ENCODE data around the gene RBM45. TPM values are rescaled to one million over a fixed set of nuclear protein-coding genes. Genes with fewer than 3 reads are reported as not detected.

RBM45 gene
- polyA plus RNA-seq, 3 donors, result 18.5 to 25.6 (median 23.1) TPM

DNA sequence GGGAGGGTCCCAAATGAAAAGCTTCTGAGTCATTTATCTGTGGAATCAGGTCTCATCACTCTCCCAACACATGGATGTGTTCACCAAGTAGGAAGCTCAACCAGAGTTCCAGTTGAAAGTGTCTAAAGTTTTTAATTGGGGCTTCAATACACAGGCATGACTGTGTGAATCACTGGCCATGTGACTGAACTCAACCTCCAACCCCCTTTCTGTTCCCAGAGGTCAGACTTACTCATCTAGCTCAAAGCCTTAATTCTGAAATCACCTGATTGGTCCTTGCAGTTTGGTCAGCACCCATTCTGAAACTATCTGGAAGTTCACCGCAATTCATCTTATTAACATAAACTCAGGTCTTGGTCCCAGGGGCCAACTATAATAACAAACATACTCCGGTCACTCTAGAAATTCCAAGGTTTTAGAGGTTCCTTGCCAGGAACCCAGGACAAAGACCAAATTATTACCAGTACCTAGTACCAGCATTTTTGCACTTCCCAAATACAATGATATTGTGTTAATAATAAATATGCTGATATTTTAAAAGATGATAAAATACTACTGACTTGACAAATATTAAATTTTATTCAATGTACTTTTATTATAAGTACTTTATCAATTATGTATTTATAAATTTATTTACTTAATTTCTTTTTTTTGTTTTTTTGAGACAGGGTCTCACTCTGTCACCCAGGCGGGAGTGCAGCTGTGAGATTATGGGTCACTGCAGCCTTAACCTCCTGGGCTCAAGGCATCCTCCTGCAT, 10.7 kb upstream of the RBM45 start:
- DNase-seq, result no peak

DNA sequence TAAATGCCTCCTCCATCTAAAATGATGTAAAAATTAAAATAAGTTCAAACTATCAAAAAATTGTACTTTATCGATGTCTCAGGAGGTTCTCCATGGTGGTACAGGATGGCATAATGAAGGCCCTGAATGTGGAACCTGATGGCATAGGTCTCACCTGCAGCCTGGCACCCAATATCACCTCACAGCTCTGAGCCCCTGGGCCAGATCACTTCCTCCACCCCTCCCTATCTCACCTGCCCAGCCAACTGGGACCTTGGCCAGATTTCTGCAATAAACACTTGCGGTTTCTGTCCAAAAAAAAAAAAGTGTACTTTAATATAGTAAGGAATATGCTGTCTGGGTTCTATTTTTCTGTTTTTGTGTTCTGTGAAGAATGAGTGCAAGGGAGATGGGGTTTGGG, 6.7 kb upstream of the RBM45 start:
- DNase-seq, result no peak

DNA sequence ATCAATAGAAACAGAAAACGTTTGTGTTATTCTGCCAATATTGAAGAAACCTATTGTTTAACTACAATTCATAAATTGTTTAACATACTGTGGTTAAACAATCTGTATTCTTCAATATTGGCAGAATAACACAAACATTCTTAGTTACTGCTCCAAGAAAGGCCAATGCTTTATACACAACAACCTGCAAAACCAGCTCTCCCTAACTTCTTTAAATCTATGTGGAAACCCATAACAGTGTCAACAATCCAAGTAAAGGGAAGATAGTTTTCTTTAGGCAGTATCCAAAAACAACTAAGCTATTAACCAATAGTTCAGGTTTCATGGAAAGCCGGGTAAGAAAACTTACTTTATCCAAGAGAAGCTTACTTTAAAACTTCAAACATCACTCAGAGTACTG, 6.2 kb upstream of the RBM45 start:
- DNase-seq, result no peak

DNA sequence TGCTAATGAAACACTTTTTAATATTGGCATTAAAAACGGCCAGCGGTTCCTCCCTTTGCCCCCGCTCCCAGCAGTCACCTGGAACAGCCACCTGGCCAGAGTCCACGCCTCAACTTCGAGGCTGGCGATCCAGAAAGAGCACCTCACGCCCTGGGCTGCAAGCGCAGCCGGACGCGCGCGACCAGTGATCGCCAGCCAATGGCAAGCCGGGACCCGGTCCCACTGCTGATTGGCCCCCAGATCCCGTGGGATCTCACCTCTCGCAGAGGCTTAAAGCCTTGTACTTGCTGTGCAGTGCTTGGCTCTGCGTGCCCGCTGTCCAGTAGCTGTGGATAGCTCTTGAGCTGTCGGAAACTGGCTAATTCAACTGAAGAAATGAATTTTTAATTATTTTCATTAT, 4.1 kb upstream of the RBM45 start:
- DNase-seq, result no peak

DNA sequence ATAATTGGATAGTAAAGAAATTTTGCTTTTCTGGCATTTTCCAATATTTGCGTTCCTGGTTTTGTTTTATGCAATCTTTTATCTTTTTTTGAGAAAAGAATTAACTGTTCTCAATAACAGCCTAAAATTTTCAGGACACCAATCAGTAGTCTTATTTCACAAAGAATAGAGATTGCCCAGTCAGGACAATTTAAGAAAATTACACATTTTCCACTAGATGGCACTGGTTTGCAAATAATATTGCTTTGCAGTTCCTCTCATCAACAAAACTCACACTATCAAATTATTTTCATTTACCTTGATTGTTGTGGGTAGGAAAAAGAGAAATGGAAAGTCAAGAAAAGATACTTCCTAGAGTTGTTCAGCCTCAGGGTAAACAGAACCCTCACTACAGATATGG, 2.4 kb upstream of the RBM45 start:
- DNase-seq, result peak; percentile 37

DNA sequence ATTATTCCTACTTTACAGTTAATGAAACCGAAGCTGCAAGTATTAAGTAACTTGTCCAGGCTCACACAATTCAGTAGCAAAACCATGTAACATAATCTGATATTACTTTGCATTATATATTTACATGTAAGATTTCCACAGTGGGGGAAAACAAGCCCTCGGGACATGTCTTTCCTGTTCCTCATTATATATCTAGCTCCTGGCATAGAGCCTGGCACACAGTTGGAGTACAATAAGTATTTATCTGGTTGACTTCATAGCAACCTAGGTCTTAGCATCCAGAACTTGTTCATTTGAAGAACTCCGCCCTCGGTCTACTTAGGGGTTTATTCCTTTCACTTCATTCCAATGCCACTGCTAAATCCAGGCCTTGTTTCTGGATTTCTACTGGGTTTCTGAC, 1.6 kb upstream of the RBM45 start:
- DNase-seq, result no peak

DNA sequence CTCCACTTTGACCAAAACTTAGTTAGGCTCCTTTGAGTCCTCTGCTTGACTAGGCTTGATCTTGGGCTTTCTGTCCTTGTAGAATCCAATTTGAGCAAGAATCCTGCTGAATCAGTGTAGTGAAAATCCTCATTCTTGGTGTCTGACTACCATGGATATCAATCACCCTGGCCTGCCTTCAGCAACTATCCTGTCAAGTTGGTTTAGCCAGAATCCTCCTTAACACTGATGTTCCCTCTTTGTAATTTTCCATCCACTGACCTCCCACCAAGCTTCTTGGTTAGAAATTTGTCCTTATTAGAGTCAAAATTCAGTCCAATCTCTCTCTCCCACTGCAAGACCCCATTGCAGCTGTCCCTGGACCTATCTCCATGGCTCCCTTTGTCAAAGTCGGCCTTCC, 494 bp upstream of the RBM45 start:
- DNase-seq, result no peak

DNA sequence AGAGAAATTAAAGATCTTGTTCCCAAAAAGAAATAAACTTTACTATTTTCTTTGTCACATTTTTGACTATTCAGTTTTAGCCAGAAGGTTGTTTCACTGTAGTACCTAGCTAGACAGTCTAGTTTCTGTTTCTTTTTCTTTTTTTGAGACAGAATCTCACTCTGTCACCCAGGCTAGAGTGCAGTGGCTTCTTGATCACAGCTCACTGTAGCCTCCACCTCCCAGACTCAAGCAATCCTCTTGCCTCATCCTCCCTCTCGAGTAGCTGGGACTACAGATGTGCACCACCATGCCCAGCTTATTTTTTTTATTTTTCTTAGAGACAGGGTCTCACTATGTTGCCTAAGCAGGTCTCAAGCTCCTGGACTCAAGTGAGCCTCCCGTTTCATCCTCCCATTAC, 2.2 kb downstream of the RBM45 start:
- DNase-seq, result no peak

DNA sequence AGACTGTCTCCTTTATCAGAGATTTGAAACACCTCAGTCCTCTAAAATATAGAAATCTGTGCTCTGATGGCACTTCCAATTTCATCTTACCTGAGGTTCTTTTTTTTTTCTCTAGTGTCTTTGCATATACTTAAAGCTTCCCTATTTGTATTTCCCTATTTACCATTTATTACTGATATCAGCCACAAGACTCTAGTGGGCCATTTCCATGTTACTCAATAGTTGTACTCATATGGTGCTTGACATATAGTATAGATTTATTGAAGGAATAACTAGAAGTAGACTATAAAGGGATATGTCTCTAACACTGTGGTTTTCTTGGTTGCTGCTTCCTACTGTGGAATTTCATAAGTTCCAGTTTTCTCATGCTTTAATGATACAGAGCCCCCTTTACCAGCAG, 3.0 kb downstream of the RBM45 start:
- DNase-seq, result no peak

DNA sequence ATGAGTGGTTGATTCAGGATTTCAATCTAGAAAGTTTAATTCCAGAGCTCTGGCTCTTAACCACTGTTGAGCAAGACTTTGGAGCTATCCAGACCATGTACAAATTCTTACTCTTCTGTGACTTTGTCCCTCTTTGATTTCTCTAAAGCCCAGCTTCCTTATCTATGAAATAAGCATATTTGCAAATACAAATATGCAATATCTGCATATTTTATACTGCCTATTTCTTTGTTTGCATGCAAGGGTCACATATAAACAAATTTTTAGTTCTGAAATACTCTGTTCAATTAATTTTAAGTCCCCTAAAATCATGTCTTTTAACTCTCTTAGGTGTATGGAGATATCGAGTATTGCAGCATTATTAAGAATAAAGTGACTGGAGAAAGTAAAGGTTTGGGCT, 5.5 kb downstream of the RBM45 start:
- no peak for DNase-seq

DNA sequence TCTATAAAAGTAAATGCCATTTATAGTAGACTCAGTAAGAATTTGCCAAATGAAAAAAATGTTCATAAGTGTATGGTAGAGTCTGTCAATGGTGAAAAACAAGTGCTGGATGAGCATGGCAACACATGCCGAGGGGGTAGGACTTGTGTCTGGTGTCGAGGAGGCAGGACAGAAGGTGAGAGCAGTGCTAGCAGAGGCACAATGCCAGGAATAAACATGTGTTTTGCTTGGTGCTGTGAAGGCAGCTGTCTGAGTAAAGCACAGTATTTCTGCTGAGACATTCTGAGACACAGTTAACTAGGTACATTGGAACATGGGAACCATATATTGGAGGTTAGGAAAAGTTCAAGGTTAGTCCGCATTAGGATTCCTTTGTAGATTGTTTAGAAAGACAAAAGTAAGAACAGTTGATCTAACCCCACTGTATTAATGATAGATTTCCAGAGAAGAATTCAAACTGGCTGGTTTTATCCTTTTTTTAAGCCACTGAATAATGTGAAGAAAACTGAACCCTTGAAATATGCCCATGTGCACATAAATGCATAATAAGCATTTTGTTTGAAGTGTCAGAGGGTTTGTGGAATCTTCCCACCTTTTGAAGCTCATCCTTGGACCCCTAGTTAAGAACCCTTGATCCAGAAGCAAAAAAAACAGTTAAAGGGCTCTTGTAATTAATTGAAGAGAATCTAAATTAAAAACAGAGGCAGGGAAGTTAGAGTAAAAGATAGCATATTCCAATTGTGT, 7.1 kb downstream of the RBM45 start:
- DNase-seq, result no peak

DNA sequence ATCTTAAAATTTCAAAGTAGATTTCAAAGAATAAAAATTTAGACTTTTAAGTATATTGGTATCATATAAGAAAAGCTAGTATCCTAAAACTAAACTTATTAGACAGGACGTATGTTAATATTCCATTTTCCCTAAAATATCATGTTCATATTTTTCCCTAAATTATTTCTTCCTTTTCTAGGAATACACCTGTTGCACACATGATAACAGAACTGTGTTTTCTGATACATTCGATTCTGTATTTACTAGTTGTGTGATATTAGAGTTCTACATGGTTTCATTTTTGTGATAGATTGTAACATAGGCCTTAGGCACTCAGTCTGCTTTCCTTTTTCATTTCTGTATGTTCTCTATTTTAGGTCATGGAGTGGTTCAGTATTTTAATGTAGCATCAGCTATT, 10.9 kb downstream of the RBM45 start:
- no peak for DNase-seq

DNA sequence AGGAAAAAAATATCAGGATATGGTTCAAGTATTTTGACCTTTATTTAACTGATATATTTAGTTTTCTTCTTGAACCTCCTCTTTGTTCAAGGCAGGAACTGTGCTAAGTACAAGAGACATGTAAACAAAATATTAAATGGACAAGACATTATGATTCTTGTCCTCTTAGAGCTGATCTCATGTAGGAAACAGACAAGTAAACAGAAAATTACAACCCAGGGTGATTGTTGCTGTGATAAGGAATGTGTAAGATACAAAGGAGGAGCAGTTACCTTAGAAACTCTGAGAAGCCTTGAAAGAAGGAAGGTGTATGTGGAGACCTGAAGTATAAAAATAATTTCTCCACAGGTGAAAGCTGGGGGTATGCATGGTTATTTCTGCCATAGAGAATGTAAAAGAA, 12.9 kb downstream of the RBM45 start:
- DNase-seq, result no peak

DNA sequence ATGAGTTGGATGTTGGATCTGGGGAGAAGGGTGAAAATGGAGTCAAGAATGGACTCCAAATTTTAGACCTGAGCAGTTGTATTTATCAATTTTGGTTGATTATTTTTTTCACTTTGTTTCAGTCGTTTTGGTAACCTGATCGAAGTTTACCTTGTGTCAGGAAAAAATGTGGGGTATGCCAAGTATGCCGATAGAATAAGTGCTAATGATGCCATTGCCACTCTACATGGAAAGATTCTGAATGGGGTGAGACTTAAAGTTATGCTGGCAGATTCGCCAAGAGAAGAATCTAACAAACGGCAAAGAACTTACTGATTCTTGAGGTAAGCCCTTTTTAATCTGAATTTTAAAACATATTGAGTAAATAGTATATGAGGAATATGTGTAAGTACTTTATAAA, 13.6 kb downstream of the RBM45 start:
- no peak for DNase-seq

DNA sequence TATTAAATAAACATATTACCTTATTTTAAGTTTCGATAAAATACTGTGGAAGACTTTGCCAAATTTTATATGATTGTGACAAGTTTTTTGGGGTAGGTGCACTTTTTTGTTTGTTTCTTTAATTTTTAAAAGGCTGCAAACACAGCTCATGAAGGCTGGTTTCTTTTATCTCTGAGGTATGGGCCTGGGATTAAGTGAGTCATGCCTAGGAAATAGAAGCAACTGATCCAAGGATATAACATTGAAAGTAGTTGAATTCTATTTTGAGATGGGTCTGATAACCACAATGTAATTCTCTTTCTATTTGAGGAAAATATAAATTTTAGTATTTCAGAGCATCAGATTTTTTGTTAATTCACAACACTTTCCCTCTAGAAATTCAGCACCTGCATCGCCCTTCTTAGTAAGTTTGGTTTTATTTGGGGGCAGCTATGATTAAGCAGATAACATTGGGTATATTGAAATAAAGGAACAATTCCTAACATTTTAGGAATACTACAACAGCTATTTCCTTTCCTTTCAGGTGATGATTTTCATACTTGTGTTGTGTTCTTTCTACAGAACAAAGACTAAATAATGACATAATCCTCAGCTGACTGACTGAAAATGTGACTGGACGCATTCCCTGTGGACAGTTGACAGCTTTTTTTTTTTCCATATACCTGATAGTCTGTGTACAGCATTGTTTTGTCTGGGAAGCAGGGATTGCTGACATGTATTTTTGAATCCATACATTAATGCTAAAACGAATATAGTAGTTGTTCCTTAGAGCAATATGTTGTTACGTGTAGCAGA, 16.8 kb downstream of the RBM45 start:
- no peak for DNase-seq

DNA sequence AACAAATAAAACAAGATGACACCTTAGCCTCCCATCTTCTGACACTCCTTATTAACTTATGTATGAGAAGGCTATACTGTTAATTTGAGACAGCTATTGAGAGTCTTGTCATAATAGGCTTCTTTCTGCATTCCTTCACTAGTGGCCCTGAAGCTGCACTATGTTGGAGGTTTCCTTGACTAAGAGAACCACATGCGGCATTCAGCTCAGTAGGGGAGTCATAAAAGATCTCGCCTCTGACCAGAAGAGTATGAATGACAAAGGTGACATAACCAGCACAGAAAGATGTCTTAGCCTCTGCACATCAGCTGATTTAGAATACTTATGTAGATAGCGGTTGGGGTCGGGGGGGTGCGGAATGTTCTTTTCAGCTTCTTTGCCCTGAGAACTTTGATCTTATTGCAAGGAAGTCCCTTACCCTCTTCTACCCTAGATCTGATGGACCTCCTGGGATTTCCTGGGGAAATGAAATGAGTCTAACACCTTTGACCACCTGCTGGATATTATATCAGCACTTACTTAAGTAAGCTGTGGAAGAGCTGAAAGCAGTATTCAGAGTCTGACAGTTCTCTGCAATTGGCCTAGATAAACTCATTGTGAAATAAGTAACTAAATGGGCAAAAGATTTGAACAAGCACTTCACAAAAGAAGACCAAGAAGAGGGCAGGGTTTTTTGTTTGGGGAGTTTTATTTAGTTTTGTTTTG, 24.2 kb downstream of the RBM45 start:
- no peak for DNase-seq

DNA sequence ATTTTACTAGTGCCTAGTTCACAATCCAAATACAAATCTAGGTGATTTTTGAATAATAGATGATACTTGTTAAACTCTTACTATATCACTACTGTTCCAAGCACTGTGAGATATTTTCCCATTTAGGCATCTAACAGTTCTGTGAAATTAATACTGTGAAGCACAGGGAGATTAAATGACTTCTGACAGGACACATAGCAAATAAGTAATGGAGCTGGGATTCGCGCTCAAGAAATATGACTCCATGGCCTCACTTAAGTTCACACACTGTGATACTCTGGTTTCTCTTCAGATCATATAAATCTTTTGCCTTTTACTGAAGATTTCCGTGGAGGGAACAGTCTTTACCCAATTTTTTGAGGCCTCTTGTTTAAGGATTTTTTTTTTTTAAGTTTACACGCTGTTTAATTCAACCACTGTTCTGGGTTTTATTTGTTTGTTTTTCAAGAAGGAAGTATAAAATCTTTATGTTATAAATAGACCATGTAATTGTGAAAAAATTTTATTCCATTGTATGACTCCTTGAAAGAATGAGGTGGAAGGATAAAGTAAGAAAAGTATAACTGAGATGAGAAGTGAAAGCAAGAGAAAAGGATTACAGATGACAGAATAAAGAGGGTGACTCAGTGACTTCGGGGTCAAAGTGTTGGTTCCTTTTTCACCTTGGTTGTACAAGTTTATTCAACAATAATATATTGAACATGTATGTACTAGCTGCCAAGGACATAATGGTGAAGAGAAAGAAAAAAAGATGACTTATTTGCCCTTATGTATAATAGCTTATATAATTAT, 30.2 kb downstream of the RBM45 start:
- peak; percentile 62 for DNase-seq

DNA sequence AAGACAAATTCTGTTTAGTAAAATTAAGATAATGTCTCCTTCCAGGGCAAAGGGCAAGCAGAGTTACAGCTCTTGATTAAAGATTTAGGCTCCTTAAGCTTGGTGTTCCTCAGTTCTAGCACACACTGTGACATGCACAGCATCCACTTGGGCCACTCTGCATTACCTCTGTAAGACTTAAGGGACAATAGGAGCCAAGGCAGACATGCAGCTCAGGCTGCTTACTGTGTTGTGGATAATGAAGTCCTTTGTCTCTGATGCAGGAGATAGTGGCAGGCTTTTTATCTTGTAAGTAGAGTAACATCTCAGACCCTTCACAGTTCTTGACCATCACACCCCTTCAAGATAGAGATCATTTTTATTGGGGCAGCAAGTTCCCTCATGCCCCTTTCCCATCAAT, 31.2 kb downstream of the RBM45 start:
- DNase-seq, result no peak

DNA sequence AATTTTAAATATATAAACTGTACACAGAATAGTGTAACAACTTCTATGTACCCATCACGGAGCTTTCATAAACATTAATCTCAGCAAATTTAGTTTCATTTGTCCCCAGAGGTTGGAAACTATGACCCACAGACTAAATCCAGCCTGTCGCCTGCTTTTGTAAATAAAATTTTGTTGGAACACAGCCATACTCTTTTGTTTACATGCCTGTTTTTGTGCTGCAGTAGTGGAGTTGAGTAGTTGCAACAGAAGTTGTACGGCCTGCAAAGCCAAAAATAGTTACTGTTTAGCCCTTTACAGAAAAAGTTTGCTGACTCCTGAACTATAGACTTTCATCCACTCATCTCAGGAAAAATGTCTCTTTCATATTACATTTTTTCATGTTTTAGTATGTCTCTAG, 39.8 kb downstream of the RBM45 start:
- peak; percentile 12 for DNase-seq

DNA sequence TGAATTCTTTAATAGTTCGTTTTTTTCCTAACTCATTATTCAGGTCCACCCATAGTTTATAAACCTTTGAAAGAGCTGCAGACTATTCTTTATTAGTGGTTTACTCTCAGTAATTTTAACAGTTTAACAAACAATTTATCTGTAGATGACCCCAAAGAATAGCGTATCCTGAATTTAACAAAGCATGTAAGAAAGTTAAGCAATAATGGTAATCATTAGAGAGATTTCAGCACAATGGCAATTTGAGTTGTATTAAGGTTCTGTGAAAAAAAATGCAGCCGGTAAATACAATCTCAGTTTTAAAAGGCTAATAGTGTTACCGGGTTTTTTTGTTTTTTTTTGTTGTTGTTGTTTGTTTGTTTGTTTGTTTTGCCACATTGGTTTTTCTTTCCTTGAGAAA, 40.3 kb downstream of the RBM45 start:
- no peak for DNase-seq

DNA sequence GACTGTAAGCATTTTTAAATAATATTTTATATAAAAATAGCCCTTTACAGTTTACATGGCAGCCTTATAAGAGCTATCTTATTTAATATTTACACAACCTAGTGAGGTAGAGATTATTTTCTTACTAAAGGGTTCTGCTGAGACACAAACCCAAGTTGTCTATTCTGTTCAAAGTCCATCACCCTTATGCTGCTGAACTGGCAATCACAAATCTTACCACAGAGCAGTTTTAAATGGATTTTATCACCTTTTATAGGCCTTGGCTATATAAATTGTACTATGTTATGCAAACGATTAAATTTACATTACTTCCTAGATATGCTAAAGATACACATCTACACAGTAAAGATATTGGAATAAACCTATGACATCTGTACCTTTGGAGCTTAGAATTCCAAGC, 40.7 kb downstream of the RBM45 start:
- DNase-seq, result no peak

Measured in renal pelvis (tissue), 4 donors.